ENCODE data around the gene ZNF681.

- TF ChIP-seq CTCF (IDR thresholded peaks at IDR 0.05; ENCODE audit: low read depth, low read length) (no peak), EZH2phosphoT487 (IDR thresholded peaks at IDR 0.05; ENCODE audit: low read depth) (no peak)
Measured at GRCh38 chr19:23789246-23789645, 30.6 kb upstream of the ZNF681 start.

Data from OCI-LY3 (cell line).